GM18508 (cell line): Measurements from ENCODE around the gene ZMYM4.

ENCODE experiments used
- ATAC-seq: cut with Tn5 transposase; IDR thresholded peaks from one replicate; pipeline ENCODE4 v1.9.1; 2021; ENCODE audit warnings: moderate number of reproducible peaks; ENCODE audit not compliant: insufficient read depth, unreplicated experiment

Gene ZMYM4

GRCh38 chr1:35270836-35271235 lies 2.3 kb downstream of the ZMYM4 start:
- no peak for ATAC-seq

GRCh38 chr1:35274197-35274596 lies 5.7 kb downstream of the ZMYM4 start:
- no peak for ATAC-seq

GRCh38 chr1:35278886-35279554 lies 10.5 kb downstream of the ZMYM4 start:
- no peak for ATAC-seq

GRCh38 chr1:35279555-35279904 lies 11.0 kb downstream of the ZMYM4 start:
- ATAC-seq = no peak

- no peak for ATAC-seq
Measured at GRCh38 chr1:35280006-35280405, 11.5 kb downstream of the ZMYM4 start.

- ATAC-seq = no peak
Measured at GRCh38 chr1:35281565-35281964, 13.1 kb downstream of the ZMYM4 start.

GRCh38 chr1:35282172-35282571 lies 13.7 kb downstream of the ZMYM4 start:
- ATAC-seq = no peak

- no peak for ATAC-seq
Measured at GRCh38 chr1:35284852-35285251, 16.3 kb downstream of the ZMYM4 start.

- no peak for ATAC-seq
Measured at GRCh38 chr1:35285771-35286606, 17.5 kb downstream of the ZMYM4 start.

- ATAC-seq = no peak
Measured at GRCh38 chr1:35287807-35288640, 19.5 kb downstream of the ZMYM4 start.

- no peak for ATAC-seq
Measured at GRCh38 chr1:35288761-35289160, 20.3 kb downstream of the ZMYM4 start.

GRCh38 chr1:35290452-35290851 lies 21.9 kb downstream of the ZMYM4 start:
- ATAC-seq = no peak

- no peak for ATAC-seq
Measured at GRCh38 chr1:35294809-35295208, 26.3 kb downstream of the ZMYM4 start.

GRCh38 chr1:35297886-35298285 lies 29.4 kb downstream of the ZMYM4 start:
- no peak for ATAC-seq

- ATAC-seq = no peak
Measured at GRCh38 chr1:35298464-35298863, 30.0 kb downstream of the ZMYM4 start.

GRCh38 chr1:35300376-35300775 lies 31.9 kb downstream of the ZMYM4 start:
- ATAC-seq = no peak

- no peak for ATAC-seq
Measured at GRCh38 chr1:35301674-35302392, 33.3 kb downstream of the ZMYM4 start.

- no peak for ATAC-seq
Measured at GRCh38 chr1:35305383-35305782, 36.9 kb downstream of the ZMYM4 start.

- no peak for ATAC-seq
Measured at GRCh38 chr1:35315649-35316048, 47.1 kb downstream of the ZMYM4 start.

GRCh38 chr1:35316264-35316663 lies 47.8 kb downstream of the ZMYM4 start:
- ATAC-seq = no peak
